GM06990 (cell line): Measurements from ENCODE around the gene ICA1.

Experiments
- DNase-seq: peaks from one replicate; pipeline ENCODE4 v3.0.0-alpha.2; 2011; ENCODE audit not compliant: insufficient read length; ENCODE audit errors: extremely low read depth
- H3K27me3 ChIP-seq: replicated peaks from 2 replicates; pipeline ENCODE4 v1.6.0; 2011; ENCODE audit warnings: low read length; ENCODE audit not compliant: control insufficient read depth, insufficient read depth
- H3K36me3 ChIP-seq: 2 replicates; pipeline ENCODE4 v1.5.1; 2011; ENCODE audit warnings: low read length; ENCODE audit not compliant: control insufficient read depth, insufficient read depth
- H3K4me3 ChIP-seq: replicated peaks from 2 replicates; pipeline ENCODE4 v1.5.1; 2011; ENCODE audit warnings: low read depth, mild to moderate bottlenecking, control low read depth, low read length
- TF ChIP-seq, protein P1 (sequence below): IDR thresholded peaks from 2 replicates; pipeline ENCODE4 v1.5.1; 2011; ENCODE audit warnings: low read length, control low read depth, mild to moderate bottlenecking, inconsistent platforms; ENCODE audit not compliant: insufficient read depth, poor library complexity, severe bottlenecking

Gene ICA1

DNA sequence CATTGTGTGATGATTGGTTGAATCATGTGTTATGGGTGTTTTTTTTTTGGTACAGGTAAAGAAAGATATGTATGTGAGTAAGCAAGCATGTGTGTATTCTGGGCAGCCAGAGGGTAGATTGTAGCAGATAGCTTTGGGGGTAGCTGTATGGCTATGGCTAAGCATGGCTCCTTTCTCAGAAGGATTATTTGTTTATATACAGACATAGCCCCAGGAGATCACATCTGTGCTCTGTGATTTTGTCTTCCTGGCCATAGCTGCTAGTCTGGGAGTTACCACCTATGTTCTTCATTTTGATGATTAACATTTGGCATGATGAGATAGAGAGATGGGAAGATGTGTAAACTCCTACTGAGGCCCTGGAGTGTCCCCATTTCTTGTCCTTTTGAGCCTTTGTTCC, 23.2 kb upstream of the ICA1 start:
- Histone ChIP-seq H3K4me3 (no peak overlapping the region), H3K36me3 (no peaks in the 10 kb centered on the region), H3K27me3 (no peaks in the 10 kb centered on the region)
- TF ChIP-seq, protein P1, sequence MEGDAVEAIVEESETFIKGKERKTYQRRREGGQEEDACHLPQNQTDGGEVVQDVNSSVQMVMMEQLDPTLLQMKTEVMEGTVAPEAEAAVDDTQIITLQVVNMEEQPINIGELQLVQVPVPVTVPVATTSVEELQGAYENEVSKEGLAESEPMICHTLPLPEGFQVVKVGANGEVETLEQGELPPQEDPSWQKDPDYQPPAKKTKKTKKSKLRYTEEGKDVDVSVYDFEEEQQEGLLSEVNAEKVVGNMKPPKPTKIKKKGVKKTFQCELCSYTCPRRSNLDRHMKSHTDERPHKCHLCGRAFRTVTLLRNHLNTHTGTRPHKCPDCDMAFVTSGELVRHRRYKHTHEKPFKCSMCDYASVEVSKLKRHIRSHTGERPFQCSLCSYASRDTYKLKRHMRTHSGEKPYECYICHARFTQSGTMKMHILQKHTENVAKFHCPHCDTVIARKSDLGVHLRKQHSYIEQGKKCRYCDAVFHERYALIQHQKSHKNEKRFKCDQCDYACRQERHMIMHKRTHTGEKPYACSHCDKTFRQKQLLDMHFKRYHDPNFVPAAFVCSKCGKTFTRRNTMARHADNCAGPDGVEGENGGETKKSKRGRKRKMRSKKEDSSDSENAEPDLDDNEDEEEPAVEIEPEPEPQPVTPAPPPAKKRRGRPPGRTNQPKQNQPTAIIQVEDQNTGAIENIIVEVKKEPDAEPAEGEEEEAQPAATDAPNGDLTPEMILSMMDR: no peak
- no peak for DNase-seq

DNA sequence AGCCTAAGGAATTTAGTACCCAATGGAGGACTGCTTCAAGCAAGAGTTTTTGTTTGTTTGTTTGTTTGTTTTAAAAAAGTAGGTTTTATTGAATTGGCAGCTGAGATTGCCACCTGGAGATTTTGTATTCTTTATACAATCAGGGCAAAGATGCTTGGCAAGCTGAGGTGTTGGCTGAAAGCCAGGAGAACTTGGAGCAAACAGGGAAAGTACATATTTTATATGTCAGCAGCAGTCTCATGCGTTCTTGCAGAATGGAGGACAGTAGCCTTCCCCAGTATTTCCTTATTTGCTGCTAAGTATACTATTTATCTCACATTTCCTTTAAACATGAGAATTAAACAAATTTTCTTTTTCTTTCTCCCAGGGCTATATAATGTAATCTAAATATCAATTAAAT, 22.6 kb upstream of the ICA1 start:
- Histone ChIP-seq H3K27me3 (no peaks in the 10 kb centered on the region), H3K4me3 (no peak overlapping the region), H3K36me3 (no peaks in the 10 kb centered on the region)
- no peak for DNase-seq
- TF ChIP-seq, protein P1: no peak

DNA sequence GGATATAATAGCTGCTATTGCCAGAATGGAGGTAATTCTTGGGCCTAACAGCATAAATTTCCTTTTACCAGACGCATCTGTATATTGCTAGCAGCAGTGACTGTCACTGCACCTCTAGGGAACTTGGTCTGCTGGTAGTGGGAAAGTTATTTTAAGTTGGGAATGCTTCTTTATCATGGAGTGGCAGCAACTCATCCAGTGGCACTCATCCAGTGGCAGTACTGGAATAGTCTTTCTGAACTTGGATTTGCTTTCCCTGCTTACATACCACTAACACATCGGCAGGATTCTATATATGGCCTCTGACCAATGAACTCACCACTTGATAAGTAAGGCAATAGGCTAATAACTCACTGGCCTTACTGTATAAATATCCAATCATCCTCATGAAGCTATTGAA, 22.0 kb upstream of the ICA1 start:
- Histone ChIP-seq H3K27me3 (no peaks in the 10 kb centered on the region), H3K4me3 (no peak overlapping the region), H3K36me3 (no peaks in the 10 kb centered on the region)
- DNase-seq: no peak
- TF ChIP-seq, protein P1: no peak

DNA sequence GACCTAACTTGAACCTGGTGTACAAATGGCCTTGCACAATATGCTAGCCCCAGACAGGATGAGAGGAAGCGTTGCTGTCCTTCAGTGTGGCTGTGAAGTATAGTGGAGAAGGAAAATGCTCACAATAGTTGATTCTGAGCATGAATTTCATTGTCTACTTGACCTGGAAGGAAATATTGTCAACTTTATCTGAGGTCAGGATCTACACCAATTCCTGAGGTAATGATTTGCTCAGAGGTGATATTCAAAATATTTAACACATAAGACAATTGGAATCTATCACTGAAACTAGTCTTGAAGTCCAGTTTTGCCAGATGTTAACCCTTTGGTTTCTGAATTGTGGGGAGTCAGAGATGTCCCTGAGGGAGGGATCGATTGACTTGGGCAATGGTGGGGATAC, 20.9 kb upstream of the ICA1 start:
- TF ChIP-seq, protein P1: no peak
- no peaks in the 10 kb centered on the region for H3K36me3 ChIP-seq
- DNase-seq: no peak
- no peaks in the 10 kb centered on the region for H3K27me3 ChIP-seq
- no peak overlapping the region for H3K4me3 ChIP-seq

DNA sequence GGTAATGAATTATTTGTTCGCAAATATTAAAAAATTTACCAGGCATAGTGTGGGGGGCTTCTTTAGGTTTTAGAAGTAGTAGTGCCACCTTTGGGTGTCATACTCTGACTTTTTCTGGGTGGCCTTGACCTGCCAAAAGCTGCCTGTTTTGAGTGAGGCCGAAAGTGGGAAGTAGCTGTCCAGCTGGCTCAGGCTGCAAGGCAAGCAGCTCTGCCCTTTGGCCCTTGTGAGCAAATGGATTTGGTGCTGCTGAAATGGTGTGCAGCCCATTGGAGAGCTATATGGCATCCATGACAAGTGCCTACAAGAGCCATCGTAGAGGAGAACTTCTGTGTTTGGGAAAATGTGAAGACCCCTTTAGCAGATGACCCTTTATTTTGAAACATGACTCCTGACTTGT, 20.2 kb upstream of the ICA1 start:
- no peak for DNase-seq
- no peaks in the 10 kb centered on the region for H3K36me3 ChIP-seq
- TF ChIP-seq, protein P1: no peak
- H3K4me3 ChIP-seq: no peak overlapping the region
- H3K27me3 ChIP-seq: no peaks in the 10 kb centered on the region

DNA sequence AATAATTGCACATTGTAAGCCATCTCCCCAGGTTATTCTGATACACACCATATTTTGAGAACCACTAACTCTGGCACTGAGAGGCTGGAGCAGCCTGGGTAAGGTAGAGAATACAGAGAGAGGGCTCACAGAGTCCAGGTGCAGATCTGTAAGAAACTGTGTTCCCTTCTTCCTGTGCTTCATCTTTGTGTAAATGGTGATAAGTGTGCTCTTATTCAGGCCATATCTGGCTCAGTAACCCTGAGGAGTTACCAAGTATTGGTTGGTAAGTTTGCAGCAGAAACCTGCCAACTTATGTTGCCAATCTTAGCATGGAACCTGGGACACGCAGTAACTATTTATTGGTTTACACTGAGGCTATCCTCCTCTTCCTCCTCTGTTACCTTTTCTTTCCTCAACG, 16.2 kb upstream of the ICA1 start:
- H3K4me3 ChIP-seq: no peak overlapping the region
- TF ChIP-seq, protein P1: no peak
- no peaks in the 10 kb centered on the region for H3K36me3 ChIP-seq
- DNase-seq: no peak
- no peaks in the 10 kb centered on the region for H3K27me3 ChIP-seq
